ENCODE data around the gene TBC1D32.
"Not testable (repeated sequence)": the region's sequence is repeated elsewhere in the genome, so short reads cannot be mapped to it uniquely, and the experiment has no call there.

Gene TBC1D32

GRCh38 chr6:121210943-121211342 is 123.3 kb downstream of the TBC1D32 start:
- no peak for DNase-seq

- no peak for DNase-seq
These were observed 128.7 kb downstream of the TBC1D32 start for GRCh38 chr6:121205569-121205968.

- DNase-seq: no peak
These were observed 133.2 kb downstream of the TBC1D32 start for GRCh38 chr6:121201105-121201504.

GRCh38 chr6:121196042-121196441 is 138.2 kb downstream of the TBC1D32 start:
- DNase-seq: not testable (repeated sequence)

GRCh38 chr6:121190122-121190521 is 144.2 kb downstream of the TBC1D32 start:
- DNase-seq: no peak

GRCh38 chr6:121188356-121188755 is 145.9 kb downstream of the TBC1D32 start:
- no peak for DNase-seq

- no peak for DNase-seq
These were observed 146.5 kb downstream of the TBC1D32 start for GRCh38 chr6:121187833-121188200.

DNA sequence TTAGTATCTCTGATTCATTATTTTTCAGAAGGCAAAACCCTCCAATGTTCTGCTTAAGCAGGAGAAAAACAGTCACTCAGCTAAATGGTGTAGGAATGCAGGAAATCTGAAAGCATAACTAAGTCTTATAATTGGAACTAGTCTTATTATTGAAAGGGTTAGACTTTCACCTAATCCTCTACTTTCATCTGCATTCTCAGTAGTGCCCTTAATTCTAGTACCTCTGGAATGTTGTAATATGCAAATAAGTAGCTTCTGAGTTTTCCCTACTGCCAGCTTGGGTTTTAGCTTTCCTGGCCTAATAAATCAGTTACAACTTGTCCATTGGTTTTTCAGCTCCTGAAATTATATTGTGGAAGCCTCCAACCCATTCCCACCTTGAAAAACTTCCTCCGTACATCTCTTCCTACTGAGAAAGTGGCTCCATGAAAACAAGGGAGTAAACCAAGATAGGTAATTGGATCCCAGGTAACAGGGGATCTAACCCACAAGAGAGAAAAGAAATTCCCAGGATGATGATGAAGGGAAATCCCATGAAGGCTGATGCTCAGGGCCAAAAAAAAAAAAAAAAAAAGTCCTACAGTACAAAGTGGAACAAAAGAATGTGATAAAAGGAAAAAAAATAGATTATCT is 147.0 kb downstream of the TBC1D32 start:
- no peak for DNase-seq

DNA sequence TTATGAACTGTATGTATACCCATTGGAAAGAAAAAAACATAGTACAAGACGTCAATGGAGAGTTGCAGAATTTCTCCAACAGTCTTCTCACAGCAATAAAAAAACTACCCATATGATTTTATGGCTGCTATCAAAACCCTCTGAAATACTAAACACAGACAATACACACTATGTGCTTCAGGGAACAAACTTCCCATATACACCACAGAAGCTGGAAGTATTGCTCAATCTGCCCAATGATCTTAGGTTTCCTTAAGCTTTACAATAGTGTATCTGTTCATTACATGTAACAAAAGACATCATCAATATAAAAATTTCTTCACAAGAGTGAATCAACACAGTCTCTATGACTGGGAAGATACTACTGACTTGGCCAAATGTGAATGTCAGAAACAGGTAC is 150.5 kb downstream of the TBC1D32 start:
- no peak for DNase-seq

- DNase-seq: no peak
These were observed 158.5 kb downstream of the TBC1D32 start for GRCh38 chr6:121175827-121176226.

GRCh38 chr6:121172451-121172850 is 161.8 kb downstream of the TBC1D32 start:
- DNase-seq: not testable (repeated sequence)

- DNase-seq: no peak
These were observed 162.4 kb downstream of the TBC1D32 start for GRCh38 chr6:121171879-121172278.

- no peak for DNase-seq
These were observed 172.4 kb downstream of the TBC1D32 start for GRCh38 chr6:121161886-121162285.

- DNase-seq: no peak
These were observed 174.0 kb downstream of the TBC1D32 start for GRCh38 chr6:121160276-121160675.

- no peak for DNase-seq
These were observed 175.4 kb downstream of the TBC1D32 start for GRCh38 chr6:121158891-121159290.

DNA sequence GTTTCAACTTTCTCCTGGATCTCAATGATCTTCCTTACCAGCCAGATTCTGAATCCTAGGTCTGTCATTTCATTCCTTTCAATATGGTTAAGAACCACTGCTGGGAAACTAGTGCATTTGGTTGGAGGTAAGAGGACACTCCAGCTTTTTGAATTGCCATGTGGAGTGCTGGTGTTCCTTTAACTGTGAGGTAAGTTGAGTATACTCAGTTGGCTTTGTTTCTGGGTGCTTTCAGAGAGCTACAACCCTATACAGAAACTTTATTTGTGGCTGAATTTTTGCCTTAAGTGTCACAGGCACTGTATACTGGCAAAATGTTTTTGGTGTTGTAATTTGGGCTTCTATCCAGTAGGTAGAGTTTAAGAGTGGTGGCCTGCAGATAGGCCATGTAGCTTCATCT is 175.8 kb downstream of the TBC1D32 start:
- DNase-seq: no peak

- no peak for DNase-seq
These were observed 176.4 kb downstream of the TBC1D32 start for GRCh38 chr6:121157906-121158305.

DNA sequence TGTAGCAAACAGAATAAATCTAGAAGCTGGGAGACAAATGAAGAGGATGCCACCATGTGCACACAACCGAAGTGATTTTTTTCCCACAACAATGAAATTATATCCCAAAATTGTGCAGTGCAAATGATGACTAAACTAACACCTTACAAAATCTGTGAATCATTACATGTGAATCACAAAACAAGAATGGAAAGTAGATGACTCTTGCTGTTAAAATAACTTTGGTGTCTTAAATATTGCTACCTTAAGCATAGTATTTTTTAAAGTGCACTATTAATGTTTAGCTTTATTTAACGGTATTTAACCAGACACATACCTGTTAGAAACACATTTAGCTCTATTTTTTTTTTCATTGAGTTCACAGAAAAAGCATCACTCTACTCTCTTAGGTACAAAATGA is 190.8 kb downstream of the TBC1D32 start:
- no peak for DNase-seq

DNA sequence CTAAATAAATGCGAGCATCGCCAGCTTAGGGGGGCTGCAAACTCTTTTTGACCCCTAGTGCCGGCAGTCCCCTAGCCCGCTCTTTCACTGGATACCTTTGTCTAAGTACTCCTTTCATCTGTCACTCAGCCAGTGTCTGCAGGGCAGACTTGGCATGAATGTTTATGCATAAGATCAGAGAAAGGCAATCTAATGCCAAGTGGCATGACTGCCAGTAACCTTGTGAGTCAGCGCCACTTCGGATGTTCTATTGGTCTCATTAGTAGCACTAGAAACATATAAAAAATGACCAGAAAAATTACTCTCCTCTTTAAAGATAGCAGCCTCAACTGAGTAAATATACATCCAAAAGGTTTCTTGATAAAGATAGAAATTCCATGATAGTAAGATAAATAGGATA is 192.2 kb downstream of the TBC1D32 start:
- no peak for DNase-seq

- no peak for DNase-seq
These were observed 198.9 kb downstream of the TBC1D32 start for GRCh38 chr6:121135425-121135824.

DNA sequence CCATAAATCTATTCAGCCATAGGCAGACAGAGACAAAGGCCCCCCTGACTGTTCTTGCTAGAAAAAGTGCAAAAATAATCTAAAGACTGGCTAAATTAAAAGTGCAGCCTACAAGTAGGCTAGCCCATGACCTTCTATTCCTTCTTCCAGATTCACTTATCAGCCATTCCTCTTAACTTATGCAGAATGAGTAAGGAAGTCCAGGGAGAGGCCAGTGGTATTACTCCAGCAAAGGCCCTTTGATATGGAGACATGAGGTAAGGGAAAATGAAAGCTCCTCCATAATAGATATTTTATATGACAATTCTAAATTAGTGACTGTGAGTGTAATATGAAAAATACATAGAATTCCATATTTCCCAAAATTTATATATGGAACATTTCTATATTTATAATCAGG is 199.4 kb downstream of the TBC1D32 start:
- DNase-seq: no peak

- no peak for DNase-seq
These were observed 209.7 kb downstream of the TBC1D32 start for GRCh38 chr6:121124600-121124999.

GRCh38 chr6:121112356-121112755 is 221.9 kb downstream of the TBC1D32 start:
- no peak for DNase-seq

DNA sequence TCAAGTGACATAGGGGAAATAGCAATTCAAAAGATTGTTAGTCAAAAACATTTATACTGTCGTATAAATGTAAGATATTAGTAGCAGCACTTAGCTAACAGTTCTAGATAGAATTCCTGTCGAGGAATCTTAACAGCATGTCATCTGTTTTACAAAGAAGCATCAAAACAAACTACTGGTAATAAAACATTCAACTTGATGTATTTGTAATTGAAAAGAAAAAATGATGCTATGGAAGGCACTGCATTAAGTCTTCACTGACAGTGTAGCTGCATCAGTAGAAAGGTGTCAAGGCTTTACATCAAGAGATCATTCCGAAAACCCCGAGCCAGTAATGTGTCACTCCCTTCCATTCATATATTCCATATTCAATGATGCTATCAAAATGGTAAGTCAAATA is 223.5 kb downstream of the TBC1D32 start:
- DNase-seq: no peak

DNA sequence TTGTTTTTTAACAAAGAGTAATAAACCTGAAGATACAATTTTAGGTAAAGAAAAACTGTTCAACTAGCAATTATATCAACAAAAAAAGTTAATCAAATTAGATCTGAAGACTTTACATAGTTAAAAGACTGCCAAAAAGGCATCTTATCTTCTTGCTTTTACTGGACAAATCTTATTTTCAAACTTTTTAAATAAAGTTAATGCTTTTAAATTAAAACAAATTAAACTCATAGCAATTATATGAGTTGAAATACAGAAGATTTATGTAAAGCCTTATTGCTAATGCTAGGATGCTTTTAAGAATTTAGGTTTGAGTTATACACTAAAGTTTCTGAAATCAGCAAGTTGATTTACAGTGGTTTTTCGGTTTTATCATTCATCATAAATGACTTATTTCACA is 227.3 kb downstream of the TBC1D32 start:
- no peak for DNase-seq

DNA sequence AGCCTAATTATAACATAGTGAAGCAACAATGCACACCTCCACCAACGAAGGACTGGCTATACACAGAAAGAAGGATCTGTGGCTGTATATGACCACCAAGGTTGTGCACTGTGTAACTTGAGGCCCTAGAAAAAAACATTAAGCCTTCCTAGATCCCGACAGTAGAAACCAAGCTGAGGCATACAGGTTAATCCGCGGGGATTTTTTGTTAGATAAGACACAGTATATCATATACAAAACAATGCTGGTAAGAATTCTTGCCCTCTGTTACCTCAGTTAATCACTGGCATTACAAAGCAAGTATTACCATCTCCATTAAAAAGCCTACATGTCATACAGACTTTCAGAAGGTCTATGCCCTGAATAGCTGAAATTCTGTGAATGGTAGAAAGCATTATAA is 228.8 kb downstream of the TBC1D32 start:
- no peak for DNase-seq

Data from CD4-positive, alpha-beta T cell treated with Interleukin-4 for 4 hours (primary cell).